Progenitor cell of endocrine pancreas (in vitro differentiated cells): ENCODE measurements around the gene MACROD1. TPM values are rescaled to one million over a fixed set of nuclear protein-coding genes. Genes with fewer than 3 reads are reported as not detected.

Source experiments
- DNase-seq: peaks from one replicate; pipeline ENCODE4 v3.0.0; 2021; ENCODE audit warnings: low spot score; ENCODE audit not compliant: unreplicated experiment
- H3K27ac Mint-ChIP-seq: 2 replicates; pipeline ENCODE4 v1.8.0; 2021; ENCODE audit warnings: mild to moderate bottlenecking, moderate library complexity, mixed read lengths
- H3K27me3 Mint-ChIP-seq: 2 replicates; pipeline ENCODE4 v1.8.0; 2021; ENCODE audit warnings: mixed read lengths
- H3K36me3 Mint-ChIP-seq: 2 replicates; pipeline ENCODE4 v1.8.0; 2022; ENCODE audit warnings: mixed read lengths; ENCODE audit not compliant: insufficient read depth
- H3K4me1 Mint-ChIP-seq: 2 replicates; pipeline ENCODE4 v1.8.0; 2021; ENCODE audit warnings: low read depth, mixed read lengths
- H3K4me3 Mint-ChIP-seq: 2 replicates; pipeline ENCODE4 v1.8.0; 2021; ENCODE audit warnings: low read depth, mild to moderate bottlenecking, moderate library complexity, mixed read lengths
- H3K9me3 Mint-ChIP-seq: 2 replicates; pipeline ENCODE4 v1.8.0; 2021; ENCODE audit warnings: low read depth, mixed read lengths
- total RNA-seq: library from RNA; stranded (reverse); gene quantifications from 2 replicates; pipeline ENCODE4 v1.2.1, GENCODE V29; 2021
- TF ChIP-seq, protein P1 (sequence below): fragments of 200-600 bp; sonication (generic); IDR thresholded peaks from one replicate; pipeline ENCODE4 v1.5.0; 2021; ENCODE audit warnings: antibody characterized with exemption, mild to moderate bottlenecking; ENCODE audit not compliant: unreplicated experiment

The MACROD1 gene
- total RNA-seq, 1 donor from 2014 or later, result 28.0 TPM

DNA sequence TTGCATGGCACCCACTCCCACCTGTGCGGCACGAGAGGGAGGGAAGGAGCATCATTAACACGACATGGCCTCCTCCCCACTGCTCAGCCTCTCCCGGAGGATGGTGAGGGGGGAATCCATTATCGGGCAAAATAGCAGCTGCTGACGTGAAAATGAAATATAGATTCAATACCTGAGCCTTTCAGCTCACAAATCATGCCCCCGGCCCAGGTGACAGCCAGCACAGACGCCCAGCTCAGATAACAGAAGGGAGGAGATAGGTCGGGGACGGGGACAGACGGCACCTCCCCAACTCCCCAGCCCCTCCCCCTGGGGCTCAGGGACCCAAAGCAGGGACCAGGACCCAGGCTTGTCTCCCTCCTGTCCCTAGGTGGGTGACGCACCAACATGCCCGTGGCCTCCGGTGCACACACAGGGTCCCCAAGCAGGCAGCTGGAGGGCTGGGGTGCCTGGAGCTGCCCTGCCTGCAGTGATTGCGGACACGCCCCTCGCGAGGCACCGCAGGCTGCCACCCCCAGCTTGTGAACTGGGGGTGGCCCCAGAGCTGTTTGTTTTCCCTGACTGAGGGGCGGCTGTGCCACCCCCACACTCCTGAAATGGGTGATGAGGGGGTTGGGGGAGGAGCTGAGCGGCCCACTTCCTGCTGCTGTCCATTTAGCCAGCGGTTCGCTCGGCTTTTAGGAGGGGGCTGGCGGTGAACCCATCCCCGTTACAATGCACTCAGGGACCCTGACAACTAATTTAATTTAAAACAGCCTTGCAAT is 98.5 kb downstream of the MACROD1 start:
- DNase-seq, result no peak
- H3K9me3 Mint-ChIP-seq, result no peaks in the 10 kb centered on the region
- peaks cover 39% of the 10 kb centered on the region for H3K27me3 Mint-ChIP-seq
- no peaks in the 10 kb centered on the region for H3K36me3 Mint-ChIP-seq
- H3K4me3 Mint-ChIP-seq, result no peak overlapping the region
- TF ChIP-seq, protein P1, sequence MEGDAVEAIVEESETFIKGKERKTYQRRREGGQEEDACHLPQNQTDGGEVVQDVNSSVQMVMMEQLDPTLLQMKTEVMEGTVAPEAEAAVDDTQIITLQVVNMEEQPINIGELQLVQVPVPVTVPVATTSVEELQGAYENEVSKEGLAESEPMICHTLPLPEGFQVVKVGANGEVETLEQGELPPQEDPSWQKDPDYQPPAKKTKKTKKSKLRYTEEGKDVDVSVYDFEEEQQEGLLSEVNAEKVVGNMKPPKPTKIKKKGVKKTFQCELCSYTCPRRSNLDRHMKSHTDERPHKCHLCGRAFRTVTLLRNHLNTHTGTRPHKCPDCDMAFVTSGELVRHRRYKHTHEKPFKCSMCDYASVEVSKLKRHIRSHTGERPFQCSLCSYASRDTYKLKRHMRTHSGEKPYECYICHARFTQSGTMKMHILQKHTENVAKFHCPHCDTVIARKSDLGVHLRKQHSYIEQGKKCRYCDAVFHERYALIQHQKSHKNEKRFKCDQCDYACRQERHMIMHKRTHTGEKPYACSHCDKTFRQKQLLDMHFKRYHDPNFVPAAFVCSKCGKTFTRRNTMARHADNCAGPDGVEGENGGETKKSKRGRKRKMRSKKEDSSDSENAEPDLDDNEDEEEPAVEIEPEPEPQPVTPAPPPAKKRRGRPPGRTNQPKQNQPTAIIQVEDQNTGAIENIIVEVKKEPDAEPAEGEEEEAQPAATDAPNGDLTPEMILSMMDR, result no peak
- peaks cover 24% of the 10 kb centered on the region for H3K4me1 Mint-ChIP-seq
- H3K27ac Mint-ChIP-seq, result no peak overlapping the region

DNA sequence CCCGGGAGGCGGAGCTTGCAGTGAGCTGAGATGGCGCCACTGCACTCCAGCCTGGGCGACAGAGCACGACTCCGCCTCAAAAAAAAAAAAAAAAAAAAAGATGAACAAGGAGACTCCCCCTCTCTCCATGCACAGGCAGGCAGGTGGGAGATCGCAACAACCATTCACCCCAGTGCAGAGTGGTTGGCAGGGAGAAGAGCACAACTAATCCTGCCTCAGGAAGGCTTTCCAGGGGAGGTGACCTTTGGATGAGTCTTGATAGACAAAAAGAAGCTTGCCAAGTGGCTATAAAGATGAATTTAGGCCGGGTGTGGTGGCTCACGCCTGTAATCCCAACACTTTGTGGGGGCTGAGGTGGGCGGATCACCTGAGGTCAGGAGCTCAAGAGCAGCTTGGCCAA is 100.2 kb downstream of the MACROD1 start:
- H3K9me3 Mint-ChIP-seq, result no peaks in the 10 kb centered on the region
- DNase-seq, result no peak
- TF ChIP-seq, protein P1, result no peak
- H3K27ac Mint-ChIP-seq, result no peak overlapping the region
- peaks cover 17% of the 10 kb centered on the region for H3K4me1 Mint-ChIP-seq
- H3K4me3 Mint-ChIP-seq, result no peak overlapping the region
- H3K36me3 Mint-ChIP-seq, result no peaks in the 10 kb centered on the region
- peaks cover 49% of the 10 kb centered on the region for H3K27me3 Mint-ChIP-seq

DNA sequence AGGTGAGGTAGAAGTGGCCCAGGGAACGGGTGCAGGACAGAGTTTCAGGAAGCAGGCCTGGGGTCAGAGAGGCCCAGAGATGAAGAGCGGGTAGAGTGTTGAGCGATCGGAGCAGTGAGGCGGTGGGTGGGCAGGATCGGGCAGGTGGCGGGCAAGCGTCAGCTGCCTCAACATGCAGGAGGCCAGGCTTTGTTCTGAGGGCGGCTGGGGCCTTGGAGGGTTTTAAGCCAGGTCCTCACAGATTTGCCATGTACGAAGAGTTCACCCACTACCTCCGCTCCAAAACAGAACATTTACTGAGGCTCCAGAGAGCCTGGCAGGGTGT is 100.8 kb downstream of the MACROD1 start:
- TF ChIP-seq, protein P1, result no peak
- no peaks in the 10 kb centered on the region for H3K36me3 Mint-ChIP-seq
- no peaks in the 10 kb centered on the region for H3K9me3 Mint-ChIP-seq
- H3K4me1 Mint-ChIP-seq, result peaks cover 12% of the 10 kb centered on the region
- H3K4me3 Mint-ChIP-seq, result no peak overlapping the region
- no peak for DNase-seq
- H3K27me3 Mint-ChIP-seq, result peaks cover 48% of the 10 kb centered on the region
- no peak overlapping the region for H3K27ac Mint-ChIP-seq

DNA sequence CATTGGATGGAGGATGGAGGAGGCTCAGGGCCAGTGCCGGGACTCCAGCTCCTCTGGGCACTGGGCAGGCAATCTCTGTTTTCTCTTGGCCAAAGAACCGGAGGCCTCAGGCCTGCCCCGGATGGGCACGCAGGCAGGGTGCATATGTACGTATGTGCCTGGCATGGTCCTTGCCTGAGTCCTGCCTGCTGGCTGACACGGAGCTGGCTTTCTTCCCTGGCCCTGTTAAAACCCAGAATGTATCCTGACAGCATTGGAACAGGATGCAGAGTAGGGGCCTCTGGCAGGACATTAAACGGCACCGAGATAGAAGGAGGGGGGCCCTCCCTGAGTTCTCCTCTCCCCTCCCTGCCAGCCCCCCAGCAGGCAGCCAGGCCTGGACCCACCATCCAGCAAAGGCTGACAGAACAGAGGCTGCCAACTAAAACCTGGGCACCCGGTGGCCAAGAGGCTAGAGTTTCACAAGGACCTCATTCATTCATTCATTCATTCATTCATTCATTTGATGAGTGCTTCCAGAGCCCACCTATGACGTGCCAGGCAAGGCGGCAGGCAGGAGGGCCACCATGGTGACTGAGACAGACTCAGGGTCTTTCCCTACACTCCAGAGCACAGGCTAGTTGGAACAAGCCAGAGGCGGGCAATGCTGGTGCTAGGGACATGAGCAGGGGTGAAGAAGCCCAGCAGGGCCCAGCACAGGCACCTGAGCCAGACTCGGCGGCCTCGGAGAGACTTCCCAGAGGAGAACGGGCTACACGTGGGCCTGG is 101.4 kb downstream of the MACROD1 start:
- TF ChIP-seq, protein P1, result no peak
- Mint-ChIP-seq H3K4me3 (no peak overlapping the region), H3K9me3 (no peaks in the 10 kb centered on the region), H3K4me1 (peaks cover 7% of the 10 kb centered on the region), H3K36me3 (no peaks in the 10 kb centered on the region), H3K27me3 (peaks cover 48% of the 10 kb centered on the region), H3K27ac (no peak overlapping the region)
- no peak for DNase-seq

DNA sequence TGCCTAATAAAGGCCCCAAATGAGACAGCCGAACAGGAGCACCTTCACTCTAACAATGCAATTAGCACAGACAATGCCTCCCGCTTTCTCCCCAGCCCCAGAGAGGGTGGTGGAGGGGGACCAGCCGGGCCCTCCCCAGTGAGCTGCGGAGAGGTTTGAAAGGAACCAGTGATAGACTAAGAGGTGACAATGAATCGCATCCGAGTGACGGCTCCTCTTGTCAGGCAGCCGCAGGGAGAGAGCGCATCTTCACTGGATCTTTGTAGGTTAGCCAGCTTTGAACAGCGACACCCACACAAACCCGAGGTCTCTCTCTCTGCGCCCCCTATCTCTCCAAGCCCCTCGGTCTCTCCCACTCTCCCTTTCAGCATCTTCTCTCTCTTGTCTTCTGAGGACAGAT is 102.1 kb downstream of the MACROD1 start:
- Mint-ChIP-seq H3K27me3 (peaks cover 51% of the 10 kb centered on the region), H3K9me3 (no peaks in the 10 kb centered on the region), H3K36me3 (no peaks in the 10 kb centered on the region), H3K27ac (no peak overlapping the region), H3K4me3 (no peak overlapping the region), H3K4me1 (peaks cover 7% of the 10 kb centered on the region)
- TF ChIP-seq, protein P1, result no peak
- no peak for DNase-seq
